Omental fat pad (tissue), 4 donors: ENCODE data around the gene PERM1. TPM values are rescaled to one million over a fixed set of nuclear protein-coding genes. Genes with fewer than 3 reads are reported as not detected.

Experiments
- ATAC-seq: fragments of 150-250 bp; one replicate; pipeline ENCODE4 v1.9.1; 2016; ENCODE audit warnings: mild to moderate bottlenecking, moderate library complexity; ENCODE audit not compliant: low FRiP score
- DNase-seq: peaks from one replicate; pipeline ENCODE4 v3.0.0-alpha.2; 2019; ENCODE audit warnings: low spot score
- CTCF ChIP-seq, 3 donors: fragments of 450-650 bp; IDR thresholded peaks; one replicate each; pipeline ENCODE4 v1.5.1; 2016 to 2017; ENCODE audit warnings: antibody characterized with exemption in 3 of 3, mild to moderate bottlenecking in 3 of 3, moderate library complexity in 2 of 3
- total RNA-seq, 4 donors: library from RNA; depleted of rRNA; stranded (reverse); fragments of >200 nt; gene quantifications; one replicate each; pipeline ENCODE4 v1.1.0, GENCODE V29; 2016

PERM1 gene
- total RNA-seq, 4 donors from 2014 or later, result 0.36 to 1.4 TPM; not detected in 2

GRCh38 chr1:961132-961669 lies 20.7 kb downstream of the PERM1 start:
- ATAC-seq (no peak), DNase-seq (no peak)
- no peak for TF ChIP-seq CTCF (IDR thresholded peaks at IDR 0.05)

GRCh38 chr1:960363-961131 lies 21.3 kb downstream of the PERM1 start, which contains the start of gene KLHL17:
KLHL17 (plus strand) TSS chr1:960584; CDS start chr1:960694, 110 bp downstream.
- ATAC-seq (peak; percentile 38), DNase-seq (no peak)
- no peak for TF ChIP-seq CTCF (IDR thresholded peaks at IDR 0.05)

- no peak for TF ChIP-seq CTCF (IDR thresholded peaks at IDR 0.05)
- no peak for ATAC-seq
- DNase-seq, result no peak
Observed at GRCh38 chr1:959731-960362, 22.0 kb downstream of the PERM1 start.

GRCh38 chr1:958823-959730 lies 22.8 kb downstream of the PERM1 start, which contains the start of gene NOC2L:
NOC2L (minus strand) TSS chr1:959256; CDS start chr1:959240, 16 bp downstream.
- DNase-seq, result peak; percentile 76
- ATAC-seq, result peak; percentile 88
- TF ChIP-seq CTCF (IDR thresholded peaks at IDR 0.05), result no peak

- no peak for ATAC-seq
- no peak for TF ChIP-seq CTCF (IDR thresholded peaks at IDR 0.05)
Observed at GRCh38 chr1:956636-957035, 25.3 kb downstream of the PERM1 start.

GRCh38 chr1:955474-955873 lies 26.4 kb downstream of the PERM1 start:
- DNase-seq (no peak), ATAC-seq (no peak)
- no peak for TF ChIP-seq CTCF (IDR thresholded peaks at IDR 0.05)

More at GRCh38 chr1:956636-957035, 25.3 kb downstream of the PERM1 start:
- DNase-seq, result no peak
